H1 (cell line): ENCODE results near the gene ITGA8. TPM values are rescaled to one million over a fixed set of nuclear protein-coding genes. Genes with fewer than 3 reads are reported as not detected.

Source experiments
- CTCF ChIA-PET: fragments of 300-600 bp; sonication (Branson Sonifier 250); formaldehyde crosslinking; loops from one replicate; lab custom pipeline; 2021; ENCODE audit not compliant: partially characterized antibody; lab: Charles Lee
- POLR2A ChIA-PET: fragments of 300-600 bp; sonication (Branson Sonifier 250); formaldehyde crosslinking; loops from one replicate; lab custom pipeline; 2021; ENCODE audit warnings: inconsistent platforms; ENCODE audit not compliant: partially characterized antibody; lab: Charles Lee
- DNase-seq, 2 experiments: peaks; one replicate each; pipeline versions ENCODE4 v3.0.0 to v3.0.0-alpha.2; 2010 to 2022; ENCODE audit warnings: low spot score in 2 of 2, low read depth in 1 of 2, mixed read lengths in 1 of 2
- FAIRE-seq: peaks from 2 replicates; lab custom pipeline; 2011; peaks lifted over from hg19 to GRCh38; lab: Jason Lieb, UNC
- H2AFZ ChIP-seq: 2 replicates; pipeline ENCODE4 v1.8.1; 2012; ENCODE audit warnings: low read length, inconsistent platforms
- H2AK5ac ChIP-seq: 2 replicates; pipeline ENCODE4 v1.6.1; 2013; ENCODE audit warnings: low read depth, low read length
- H2BK120ac ChIP-seq: replicated peaks from 2 replicates; pipeline ENCODE3; 2013; ENCODE audit warnings: low read depth, low read length, inconsistent platforms
- H2BK12ac ChIP-seq: 2 replicates; pipeline ENCODE4 v1.6.1; 2013; ENCODE audit warnings: low read depth, low read length
- H2BK15ac ChIP-seq: 2 replicates; pipeline ENCODE4 v1.6.1; 2013; ENCODE audit warnings: low read length
- H2BK20ac ChIP-seq: 2 replicates; pipeline ENCODE4 v1.6.1; 2013; ENCODE audit warnings: low read length
- H2BK5ac ChIP-seq: 2 replicates; pipeline ENCODE4 v1.6.1; 2013; ENCODE audit warnings: low read depth, low read length
- H3K14ac ChIP-seq: 2 replicates; pipeline ENCODE4 v1.6.1; 2013; ENCODE audit warnings: inconsistent platforms; ENCODE audit not compliant: insufficient read length
- H3K18ac ChIP-seq: 2 replicates; pipeline ENCODE4 v1.6.1; 2013; ENCODE audit warnings: low read length; ENCODE audit errors: extremely low read depth
- H3K23ac ChIP-seq: 2 replicates; pipeline ENCODE4 v1.6.1; 2013; ENCODE audit warnings: inconsistent platforms; ENCODE audit not compliant: insufficient read length
- H3K23me2 ChIP-seq: 2 replicates; pipeline ENCODE4 v1.6.1; 2013; ENCODE audit warnings: low read depth, low read length
- H3K27ac ChIP-seq: 2 replicates; pipeline ENCODE4 v1.6.1; 2011; ENCODE audit warnings: low read depth, low read length, inconsistent platforms
- H3K27me3 ChIP-seq, 4 experiments: replicated peaks in 1 of 4; 1 replicate in 1 of 4; 2 replicates in 3 of 4; pipeline versions ENCODE4 v1.6.1 to v1.8.1; 2011 to 2013; ENCODE audit warnings: low read length in 3 of 4, mild to moderate bottlenecking in 3 of 4, inconsistent platforms in 2 of 4, mixed read lengths in 2 of 4, moderate library complexity in 1 of 4; ENCODE audit not compliant: control insufficient read depth in 3 of 4, insufficient read depth in 3 of 4; ENCODE audit errors: extremely low read depth in 1 of 4
- H3K36me3 ChIP-seq, 4 experiments: 2 replicates each; pipeline versions ENCODE4 v1.6.1 to v1.8.1; 2011 to 2013; ENCODE audit warnings: mild to moderate bottlenecking in 4 of 4, low read length in 3 of 4, moderate library complexity in 2 of 4, control low read depth in 1 of 4, inconsistent platforms in 1 of 4; ENCODE audit not compliant: insufficient read depth in 4 of 4, control insufficient read depth in 2 of 4
- H3K4ac ChIP-seq: replicated peaks from 2 replicates; pipeline ENCODE3; 2013; ENCODE audit warnings: low read length, low read depth, mixed read lengths, inconsistent platforms; ENCODE audit not compliant: insufficient read length
- H3K4me1 ChIP-seq, 4 experiments: replicated peaks in 1 of 4; 1 replicate in 1 of 4; 2 replicates in 3 of 4; pipeline versions ENCODE4 v1.6.1 to v1.8.1; 2011 to 2013; ENCODE audit warnings: low read length in 3 of 4, inconsistent platforms in 2 of 4, mixed read lengths in 1 of 4; ENCODE audit not compliant: insufficient read depth in 4 of 4, control insufficient read depth in 3 of 4
- H3K4me2 ChIP-seq, 2 experiments: 2 replicates each; pipeline versions ENCODE4 v1.6.1 to v1.8.1; 2011 to 2013; ENCODE audit warnings: low read depth in 2 of 2, low read length in 2 of 2, control low read depth in 1 of 2, inconsistent platforms in 1 of 2, mild to moderate bottlenecking in 1 of 2; ENCODE audit not compliant: insufficient read depth in 1 of 2
- H3K4me3 ChIP-seq, 4 experiments: fragments of 200-600, 300-600 bp in 1 of 4; sonication (generic), shearing (Covaris generic), sonication (Bioruptor Twin) in 1 of 4; 2 replicates each; pipeline versions ENCODE4 v1.5.1 to v1.8.1; 2011 to 2016; ENCODE audit warnings: low read length in 4 of 4, low read depth in 3 of 4, control low read depth in 2 of 4, inconsistent platforms in 2 of 4, mild to moderate bottlenecking in 2 of 4, mixed read lengths in 1 of 4, moderate library complexity in 1 of 4; ENCODE audit not compliant: insufficient read depth in 2 of 4; ENCODE audit errors: extremely low read depth in 1 of 4
- H3K56ac ChIP-seq: replicated peaks from 2 replicates; pipeline ENCODE3; 2013; ENCODE audit warnings: low read depth, mild to moderate bottlenecking, mixed read lengths, low read length, inconsistent platforms; ENCODE audit not compliant: insufficient read length
- H3K79me1 ChIP-seq: 2 replicates; pipeline ENCODE4 v1.6.1; 2013; ENCODE audit warnings: low read depth, low read length, control low read depth
- H3K79me2 ChIP-seq, 2 experiments: 2 replicates each; pipeline versions ENCODE4 v1.6.1 to v1.8.1; 2012 to 2013; ENCODE audit warnings: low read length in 2 of 2, mild to moderate bottlenecking in 2 of 2, inconsistent platforms in 1 of 2; ENCODE audit not compliant: insufficient read depth in 2 of 2, control insufficient read depth in 1 of 2
- H3K9ac ChIP-seq, 4 experiments: replicated peaks in 1 of 4; 1 replicate in 1 of 4; 2 replicates in 3 of 4; pipeline versions ENCODE4 v1.6.1 to v1.8.1; 2011 to 2013; ENCODE audit warnings: low read depth in 3 of 4, low read length in 3 of 4, control low read depth in 2 of 4, mild to moderate bottlenecking in 2 of 4, moderate library complexity in 2 of 4, inconsistent platforms in 1 of 4; ENCODE audit errors: extremely low read depth in 1 of 4
- H3K9me3 ChIP-seq, 2 experiments: 2 replicates each; pipeline versions ENCODE4 v1.6.1 to v1.8.1; 2012 to 2013; ENCODE audit warnings: mild to moderate bottlenecking in 2 of 2, moderate library complexity in 2 of 2, control low read depth in 1 of 2, inconsistent platforms in 1 of 2, low read depth in 1 of 2, low read length in 1 of 2, mixed read lengths in 1 of 2; ENCODE audit not compliant: insufficient read depth in 2 of 2
- H4K20me1 ChIP-seq, 2 experiments: replicated peaks in 1 of 2; 2 replicates each; pipeline versions ENCODE3 to v1.8.1; 2011 to 2013; ENCODE audit warnings: inconsistent platforms in 2 of 2, low read length in 2 of 2, mild to moderate bottlenecking in 1 of 2; ENCODE audit not compliant: insufficient read depth in 2 of 2, control insufficient read depth in 1 of 2
- H4K5ac ChIP-seq: 2 replicates; pipeline ENCODE4 v1.6.1; 2013; ENCODE audit warnings: low read length, low read depth, mixed read lengths, inconsistent platforms; ENCODE audit not compliant: insufficient read length
- H4K8ac ChIP-seq: 2 replicates; pipeline ENCODE4 v1.8.0; 2013; ENCODE audit warnings: mild to moderate bottlenecking, moderate library complexity, low read length, inconsistent platforms; ENCODE audit not compliant: insufficient read depth; ENCODE audit errors: extremely low read depth
- H4K91ac ChIP-seq: replicated peaks from 2 replicates; pipeline ENCODE3; 2013; ENCODE audit warnings: low read length, mixed read lengths, inconsistent platforms; ENCODE audit not compliant: insufficient read length
- ASH2L ChIP-seq: fragments of 200-600, 300-600 bp; sonication (generic); IDR thresholded peaks from one replicate; pipeline ENCODE4 v1.7.1; 2017; ENCODE audit warnings: low read length
- CTBP2 ChIP-seq: IDR thresholded peaks from 2 replicates; pipeline ENCODE4 v1.7.0; 2011; ENCODE audit warnings: borderline replicate concordance, mild to moderate bottlenecking, moderate library complexity, mixed read lengths, low read length; ENCODE audit not compliant: insufficient read depth, insufficient read length
- FOSL1 ChIP-seq: IDR thresholded peaks from 2 replicates; pipeline ENCODE4 v1.6.1; 2011; ENCODE audit warnings: mild to moderate bottlenecking, low read depth, low read length, moderate library complexity; ENCODE audit not compliant: insufficient read depth
- JUND ChIP-seq: IDR thresholded peaks from 2 replicates; pipeline ENCODE4 v1.6.1; 2011; ENCODE audit warnings: mild to moderate bottlenecking, improper control_type of control experiment, low read length
- NRF1 ChIP-seq: IDR thresholded peaks from 2 replicates; pipeline ENCODE4 v1.6.1; 2011; ENCODE audit warnings: mild to moderate bottlenecking, low read depth, low read length, improper control_type of control experiment
- POLR2A ChIP-seq, 2 experiments: IDR thresholded peaks; 1 replicate in 1 of 2; 2 replicates in 1 of 2; pipeline ENCODE4 v1.6.1; 2011; ENCODE audit warnings: low read depth in 2 of 2, low read length in 2 of 2, mild to moderate bottlenecking in 2 of 2; ENCODE audit errors: control extremely low read depth in 1 of 2
- RNF2 ChIP-seq: fragments of 200-900, 300-1000 bp; sonication (generic); IDR thresholded peaks from 2 replicates; pipeline ENCODE4 v1.7.1; 2016; ENCODE audit warnings: borderline replicate concordance, low read depth, mild to moderate bottlenecking, antibody characterized with exemption, low read length; ENCODE audit not compliant: poor library complexity, severe bottlenecking; ENCODE audit errors: missing control alignments
- RXRA ChIP-seq: IDR thresholded peaks from 2 replicates; pipeline ENCODE4 v1.6.1; 2011; ENCODE audit warnings: low read depth, mild to moderate bottlenecking, low read length, moderate library complexity; ENCODE audit not compliant: insufficient read depth
- SP2 ChIP-seq: IDR thresholded peaks from 2 replicates; pipeline ENCODE4 v1.6.1; 2012; ENCODE audit warnings: mild to moderate bottlenecking, low read length, inconsistent platforms
- SUZ12 ChIP-seq: fragments of 200-600 bp; sonication (generic); IDR thresholded peaks from 2 replicates; pipeline ENCODE4 v1.6.1; 2012; ENCODE audit warnings: mild to moderate bottlenecking, inconsistent platforms, low read length, moderate library complexity, mixed read lengths
- TAF1 ChIP-seq: IDR thresholded peaks from 2 replicates; pipeline ENCODE4 v1.6.1; 2011; ENCODE audit warnings: mild to moderate bottlenecking, low read depth, low read length
- YY1 ChIP-seq: IDR thresholded peaks from 2 replicates; pipeline ENCODE4 v1.6.1; 2011; ENCODE audit warnings: low read depth, mild to moderate bottlenecking, low read length
- WGBS, 2 experiments: shearing (Covaris generic) in 1 of 2; methylation state at CpG; one replicate each; pipeline versions ENCODE4 v1.1.6 to v1.1.7; 2013 to 2015; ENCODE audit warnings: low lambda C conversion rate in 2 of 2, mixed read lengths in 2 of 2, inconsistent platforms in 1 of 2, low coverage in 1 of 2, missing lambda C conversion rate in 1 of 2; ENCODE audit not compliant: insufficient replicate concordance in 2 of 2, insufficient coverage in 1 of 2, insufficient read length in 1 of 2; ENCODE audit errors: extremely low coverage in 1 of 2, missing lambda C conversion rate in 1 of 2; 5-methylcytosine and 5-hydroxymethylcytosine counted together
- polyA plus RNA-seq, 7 experiments: library from polyadenylated mRNA; depleted of rRNA in 3 of 7; stranded (reverse) in 5 of 7; unstranded in 2 of 7; fragments of >200 nt in 5 of 7; fragments of 200-250 nt in 2 of 7; gene quantifications; 1 replicate in 5 of 7; 2 replicates in 1 of 7; 4 replicates in 1 of 7; pipeline versions ENCODE4 v1.2.1 to v1.2.3, GENCODE V29; 2011 to 2013; ENCODE audit warnings: missing spikeins in 2 of 7, mixed read lengths in 2 of 7
- total RNA-seq: library from RNA; stranded (reverse); fragmentation: NEBNext Ultra II Directional; extraction: Animal tissue kit (Norgen Biotek cat#: 25700); gene quantifications from 2 replicates; pipeline ENCODE4 v1.2.1, GENCODE V29; 2021

Gene ITGA8
- total and polyA plus RNA-seq, 2 of the 8 experiments (the other 6 are each of a cell fraction or from before 2014, with no cell fraction given), result not detected

DNA sequence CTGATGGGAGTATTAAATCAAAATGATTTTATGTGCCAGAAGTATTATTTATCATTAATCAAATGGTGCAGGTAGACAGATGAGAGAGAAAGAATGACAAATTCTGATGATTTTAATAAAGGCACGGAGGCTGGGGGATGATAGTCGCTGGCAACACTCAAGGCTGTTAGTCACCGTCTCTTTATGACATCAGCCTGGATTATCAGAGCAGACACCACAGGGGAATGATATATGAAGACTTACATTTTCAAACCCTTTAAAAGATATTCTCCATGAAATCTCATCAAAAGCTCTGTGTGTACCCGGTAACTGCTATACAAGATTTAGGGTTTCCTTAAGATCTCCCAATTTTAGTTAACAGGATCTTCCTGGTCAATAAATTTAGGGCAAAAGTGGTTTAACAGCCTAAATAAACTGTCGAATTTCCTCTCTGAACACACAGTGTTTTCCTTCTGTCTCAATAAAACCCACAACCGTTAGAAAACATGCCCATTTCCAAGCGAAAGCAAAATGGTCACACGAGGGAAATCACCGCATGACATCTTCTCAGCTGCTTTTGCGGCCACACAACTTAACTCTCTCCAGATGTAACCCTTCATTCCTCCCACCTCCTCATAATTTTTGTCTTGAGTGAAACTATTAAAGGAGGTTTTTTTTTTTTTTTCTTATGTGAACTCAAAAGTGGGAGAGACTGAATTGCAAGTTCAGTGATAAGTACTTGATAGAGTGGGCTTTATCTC is 215.5 kb downstream of the ITGA8 start:
- Histone ChIP-seq H4K8ac (no peak overlapping the region), H3K4me1 (no peaks in the 10 kb centered on the region; a peak in 1 of 7 replicates), H3K9ac (no peak overlapping the region), H3K27me3 (no peaks in the 10 kb centered on the region), H3K18ac (no peak overlapping the region), H4K91ac (no peak overlapping the region), H2BK12ac (no peak overlapping the region), H3K4ac (no peak overlapping the region), H2AK5ac (no peak overlapping the region), H3K4me2 (no peak overlapping the region), H3K9me3 (0 out of 4 replicates have a peak, but pooled peaks cover 0 to 3% of the 10 kb centered on the region in 2 experiments), H3K56ac (no peak overlapping the region), H3K79me2 (no peaks in the 10 kb centered on the region), H3K4me3 (no peak overlapping the region), H3K27ac (no peak overlapping the region), H2BK120ac (no peak overlapping the region), H3K23ac (no peak overlapping the region), H2BK15ac (no peak overlapping the region), H3K14ac (no peak overlapping the region), H2AFZ (no peak overlapping the region), H3K79me1 (no peaks in the 10 kb centered on the region), H2BK20ac (no peak overlapping the region), H4K5ac (no peak overlapping the region), H2BK5ac (no peak overlapping the region), H4K20me1 (no peaks in the 10 kb centered on the region), H3K23me2 (0 out of 2 replicates have a peak, but pooled peaks cover 2% of the 10 kb centered on the region), H3K36me3 (no peaks in the 10 kb centered on the region)
- no peak for FAIRE-seq
- ChIA-PET CTCF (no interaction called here), POLR2A (no interaction called here)
- WGBS, 2 experiments, result 86% methylated on average over 10 of the region's 10 CpGs; no CpG with 5 or more reads in 1 of the 2 experiments
- TF ChIP-seq NRF1 (no peak), SUZ12 (no peak), CTBP2 (no peak), JUND (no peak), RXRA (no peak), TAF1 (no peak), SP2 (no peak), POLR2A (IDR thresholded peaks at IDR 0.05; ENCODE audit: control extremely low read depth in 1 of 2, low read depth in 2 of 2, low read length in 2 of 2) (no peak), ASH2L (no peak), RNF2 (no peak), YY1 (no peak), FOSL1 (no peak)
- DNase-seq, result no peak
